Thyroid gland (tissue), 4 donors: ENCODE results near the gene NAGA. TPM values are rescaled to one million over a fixed set of nuclear protein-coding genes. Genes with fewer than 3 reads are reported as not detected.

ENCODE experiments used
- DNase-seq, 2 donors: peaks; one replicate each; pipeline ENCODE4 v3.0.0-alpha.2; 2019
- H3K27ac ChIP-seq, 3 donors: fragments of 200-600 bp; sonication (generic); 1 replicate in 2 of 3; 2 replicates in 1 of 3; pipeline ENCODE4 v1.5.1; 2016 to 2019; ENCODE audit warnings: mild to moderate bottlenecking in 1 of 3, moderate library complexity in 1 of 3
- H3K27me3 ChIP-seq: fragments of 200-600 bp; sonication (generic); one replicate; pipeline ENCODE4 v1.5.1; 2019
- H3K36me3 ChIP-seq, 2 donors: fragments of 200-600 bp; sonication (generic); one replicate each; pipeline ENCODE4 v1.5.1; 2016 to 2019
- H3K4me1 ChIP-seq, 2 donors: fragments of 200-600 bp; sonication (generic); one replicate each; pipeline ENCODE4 v1.5.1; 2017 to 2019
- H3K4me3 ChIP-seq, 3 donors: fragments of 200-600 bp; sonication (generic); replicated peaks in 1 of 3; 1 replicate in 2 of 3; 2 replicates in 1 of 3; pipeline ENCODE4 v1.5.1; 2016; ENCODE audit warnings: mild to moderate bottlenecking in 1 of 3
- H3K9me3 ChIP-seq: fragments of 200-600 bp; sonication (generic); one replicate; pipeline ENCODE4 v1.5.1; 2017
- CTCF ChIP-seq, 6 experiments: fragments of 200-600 bp in 3 of 6; fragments of 450-650 bp in 3 of 6; sonication (generic) in 3 of 6; IDR thresholded peaks; one replicate each; pipeline ENCODE4 v1.5.1; 2016 to 2019; ENCODE audit warnings: antibody characterized with exemption in 6 of 6, mild to moderate bottlenecking in 2 of 6, inconsistent platforms in 1 of 6, moderate library complexity in 1 of 6
- POLR2A ChIP-seq, 2 donors: fragments of 450-650 bp; IDR thresholded peaks; one replicate each; pipeline ENCODE4 v1.6.1; 2017; ENCODE audit warnings: antibody characterized with exemption in 2 of 2, mild to moderate bottlenecking in 2 of 2, moderate library complexity in 1 of 2
- WGBS, 2 donors: methylation state at CpG; one replicate each; pipeline ENCODE4 v1.1.5; 2017; 5-methylcytosine and 5-hydroxymethylcytosine counted together
- intact Hi-C: fragments of 100-400 bp; cut with DNase I; formaldehyde crosslinking; loops from one replicate; pipeline ENCODE4 v1.15.1; 2023
- total RNA-seq, 4 donors: library from RNA; depleted of rRNA; stranded (reverse); fragments of >200 nt; gene quantifications; one replicate each; pipeline ENCODE4 v1.2.3, GENCODE V29; 2016

Gene NAGA
- total RNA-seq, 4 donors from 2014 or later = 36.8 to 40.9 (median 38.0) TPM

DNA sequence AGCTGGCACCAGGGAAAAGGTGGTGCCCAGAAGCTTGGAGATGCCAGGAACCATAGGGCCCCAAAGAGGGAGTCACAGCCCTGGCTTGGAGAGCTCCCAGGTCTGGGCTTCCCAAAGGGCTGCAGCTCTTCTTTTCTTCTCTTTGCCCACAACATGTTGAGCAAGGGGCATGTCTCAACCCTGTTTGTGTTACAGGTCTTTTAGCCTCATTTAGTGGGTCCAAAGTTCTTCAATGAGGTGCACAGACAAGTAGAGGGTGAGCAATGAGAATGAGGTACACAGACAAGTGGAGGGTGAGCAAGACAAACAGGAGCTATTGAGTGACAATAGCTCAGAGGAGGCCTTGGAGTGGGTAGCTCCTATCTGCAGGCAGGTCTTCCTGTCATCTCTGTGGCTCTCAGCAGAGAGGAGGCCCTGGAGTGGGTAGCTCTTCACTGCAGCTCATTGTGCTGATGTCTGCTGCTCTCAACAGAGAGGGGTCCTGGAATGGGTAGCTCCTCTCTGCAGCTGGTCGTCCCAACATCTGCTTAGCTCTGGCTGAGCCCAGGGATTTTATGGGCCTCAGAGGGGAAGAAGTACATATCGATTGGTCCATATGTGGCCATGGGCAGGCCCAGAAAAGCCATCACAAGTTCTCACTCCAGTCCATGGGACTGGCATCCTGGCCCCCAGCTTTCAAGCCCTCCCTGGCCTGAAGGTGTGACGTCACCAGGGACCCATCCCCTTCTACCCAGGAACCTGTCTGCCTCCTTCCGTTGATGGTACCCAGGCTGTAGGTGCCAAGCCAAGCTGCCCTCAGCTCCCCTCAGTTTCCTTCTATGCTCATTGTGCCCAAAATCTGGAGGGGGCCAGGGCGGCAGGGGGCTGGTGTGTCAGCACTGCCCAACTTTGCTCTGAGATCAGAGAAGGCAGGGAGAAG, 37.1 kb downstream of the NAGA start:
- WGBS, 2 donors = 88 to 95% methylated on average over 3 to 4 of the region's 5 CpGs
- peaks cover 0 to 15% of the 10 kb centered on the region in 2 donors for H3K4me1 ChIP-seq

GRCh38 chr22:42026705-42027104, 43.9 kb downstream of the NAGA start:
- intact Hi-C loops = no loop called here

More for the DNA sequence above, 37.1 kb downstream of the NAGA start:
- no peak overlapping the region for H3K4me3 ChIP-seq
- H3K36me3 ChIP-seq = no peaks in the 10 kb centered on the region
- no peak for DNase-seq
- H3K27me3 ChIP-seq = no peaks in the 10 kb centered on the region
- H3K27ac ChIP-seq = no peak overlapping the region
- intact Hi-C loops = no loop called here
- H3K9me3 ChIP-seq = no peaks in the 10 kb centered on the region
- no peak for TF ChIP-seq CTCF (IDR thresholded peaks at IDR 0.05)
- TF ChIP-seq POLR2A (IDR thresholded peaks at IDR 0.05) = no peak

DNA sequence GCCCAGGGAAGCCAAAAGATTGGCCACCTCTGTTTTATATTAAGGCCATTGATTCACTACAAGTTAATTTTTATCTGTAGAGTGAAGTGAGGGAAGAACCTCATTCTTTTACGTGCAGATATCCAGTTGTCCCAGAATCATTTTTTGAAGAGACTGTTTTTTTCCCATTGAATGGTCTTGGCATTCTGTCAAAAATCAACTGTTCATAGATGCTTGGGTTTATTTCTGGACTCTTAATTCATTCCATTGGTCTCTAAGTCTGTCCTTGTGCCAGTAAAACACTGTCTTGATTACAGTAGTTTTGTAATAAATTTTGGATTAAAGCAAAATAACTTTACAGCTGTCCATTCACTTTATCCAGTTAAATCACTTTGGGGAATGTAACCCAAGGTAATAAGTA, 45.2 kb downstream of the NAGA start:
- 16 to 31% methylated on average over 1 of the region's 1 CpG for WGBS, 2 donors
- intact Hi-C loops = no loop called here
- H3K4me3 ChIP-seq = no peak overlapping the region
- H3K9me3 ChIP-seq = no peaks in the 10 kb centered on the region
- H3K36me3 ChIP-seq = no peaks in the 10 kb centered on the region
- no peak overlapping the region for H3K27ac ChIP-seq
- peaks cover 0 to under 1% of the 10 kb centered on the region in 2 donors for H3K4me1 ChIP-seq
- H3K27me3 ChIP-seq = no peaks in the 10 kb centered on the region
- TF ChIP-seq CTCF (IDR thresholded peaks at IDR 0.05) = no peak
- TF ChIP-seq POLR2A (IDR thresholded peaks at IDR 0.05) = no peak
- no peak for DNase-seq

More at GRCh38 chr22:42026705-42027104, 43.9 kb downstream of the NAGA start:
- H3K9me3 ChIP-seq = no peaks in the 10 kb centered on the region
- H3K27ac ChIP-seq = no peak overlapping the region
- DNase-seq = no peak
- no peaks in the 10 kb centered on the region for H3K27me3 ChIP-seq
- TF ChIP-seq CTCF (IDR thresholded peaks at IDR 0.05) (no peak), POLR2A (IDR thresholded peaks at IDR 0.05) (no peak)
- 88 to 94% methylated on average over 10 of the region's 10 CpGs for WGBS, 2 donors
- peaks cover 0 to 11% of the 10 kb centered on the region in 2 donors for H3K4me1 ChIP-seq
- H3K4me3 ChIP-seq = no peak overlapping the region
- no peaks in the 10 kb centered on the region for H3K36me3 ChIP-seq

- no peaks in the 10 kb centered on the region for H3K27me3 ChIP-seq
- no peaks in the 10 kb centered on the region for H3K36me3 ChIP-seq
- WGBS, 2 donors = 70 to 82% methylated on average over 2 of the region's 2 CpGs
- H3K27ac ChIP-seq = no peak overlapping the region
- no peak for TF ChIP-seq POLR2A (IDR thresholded peaks at IDR 0.05)
- intact Hi-C loops = no loop called here
- no peaks in the 10 kb centered on the region for H3K4me1 ChIP-seq
- no peak overlapping the region for H3K4me3 ChIP-seq
- no peaks in the 10 kb centered on the region for H3K9me3 ChIP-seq
- no peak for DNase-seq
Measured at GRCh38 chr22:42022162-42022847, 48.3 kb downstream of the NAGA start.

DNA sequence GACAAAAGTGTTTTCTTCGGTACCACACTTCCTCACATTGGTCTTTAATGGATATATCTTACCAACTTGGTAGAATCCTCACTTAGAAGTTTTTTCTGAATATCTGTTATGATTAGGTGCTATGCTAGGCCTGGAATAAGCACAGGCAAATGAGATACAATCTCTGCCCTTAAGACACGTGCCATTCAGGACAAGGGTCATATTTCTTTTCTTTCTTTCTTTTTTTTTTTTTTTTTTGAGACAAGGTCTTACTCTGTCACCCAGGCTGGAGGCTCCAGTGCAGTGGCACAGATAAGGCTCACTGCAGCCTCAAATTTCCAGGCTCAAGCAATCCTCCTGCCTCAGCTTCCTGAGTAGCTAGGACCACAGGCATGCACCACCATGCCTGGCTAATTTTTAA, 49.0 kb downstream of the NAGA start:
- Histone ChIP-seq H3K27ac (no peak overlapping the region), H3K36me3 (no peaks in the 10 kb centered on the region), H3K9me3 (no peaks in the 10 kb centered on the region), H3K4me1 (no peaks in the 10 kb centered on the region), H3K4me3 (no peak overlapping the region), H3K27me3 (no peaks in the 10 kb centered on the region)
- DNase-seq = no peak
- 88% methylated on average over 2 of the region's 2 CpGs for WGBS, 2 donors
- TF ChIP-seq CTCF (IDR thresholded peaks at IDR 0.05) (no peak), POLR2A (IDR thresholded peaks at IDR 0.05) (no peak)
- intact Hi-C loops = no loop called here
